ENCODE results near the gene STX4. TPM values are rescaled to one million over a fixed set of nuclear protein-coding genes. Genes with fewer than 3 reads are reported as not detected.

Gene STX4
- total RNA-seq, 4 donors from 2014 or later, result 36.8 to 54.0 (median 41.0) TPM

- peaks cover 14 to 100% (median 100%) of the 10 kb centered on the region in 4 donors for H3K36me3 ChIP-seq
- WGBS, result 76% methylated on average over 4 of the region's 5 CpGs
- intact Hi-C loops (cut with DNase I), result no loop called here
Measured at GRCh38 chr16:31083556-31083955, 50.2 kb downstream of the STX4 start.

GRCh38 chr16:31083981-31084380, 50.6 kb downstream of the STX4 start:
- 100% methylated on average over 2 of the region's 13 CpGs for whole genome bisulfite sequencing
- no peak overlapping the region for H3K4me3 ChIP-seq
- H3K27ac ChIP-seq (replicated peaks in 1 of 4), result no peak overlapping the region
- peaks cover 3 to 24% (median 12%) of the 10 kb centered on the region in 4 donors for H3K4me1 ChIP-seq
- no peak for TF ChIP-seq POLR2A (IDR thresholded peaks at IDR 0.05; ENCODE audit: low read depth)
- TF ChIP-seq CTCF (IDR thresholded peaks at IDR 0.05), result no peak
- no peak for TF ChIP-seq POLR2AphosphoS5 (IDR thresholded peaks at IDR 0.05)
- TF ChIP-seq EP300 (IDR thresholded peaks at IDR 0.05), result no peak
- intact Hi-C loops (cut with DNase I), result no loop called here
- peaks cover 10 to 100% (median 98%) of the 10 kb centered on the region in 4 donors for H3K36me3 ChIP-seq
- H3K9me3 ChIP-seq, result no peaks in the 10 kb centered on the region
- no peaks in the 10 kb centered on the region for H3K27me3 ChIP-seq
- DNase-seq (ENCODE audit: extremely low spot score), result no peak

More at GRCh38 chr16:31083556-31083955, 50.2 kb downstream of the STX4 start:
- H3K27me3 ChIP-seq, result no peaks in the 10 kb centered on the region
- H3K9me3 ChIP-seq, result no peaks in the 10 kb centered on the region
- TF ChIP-seq CTCF (IDR thresholded peaks at IDR 0.05) (no peak), EP300 (IDR thresholded peaks at IDR 0.05) (no peak), POLR2A (IDR thresholded peaks at IDR 0.05; ENCODE audit: low read depth) (no peak), POLR2AphosphoS5 (IDR thresholded peaks at IDR 0.05) (no peak)
- DNase-seq (ENCODE audit: extremely low spot score), result no peak
- H3K4me1 ChIP-seq, result peaks cover 3 to 24% (median 12%) of the 10 kb centered on the region in 4 donors
- H3K4me3 ChIP-seq, result no peak overlapping the region
- no peak overlapping the region for H3K27ac ChIP-seq (replicated peaks in 1 of 4)

- H3K27ac ChIP-seq (replicated peaks in 1 of 4), result no peak overlapping the region
- 91% methylated on average over 4 of the region's 16 CpGs for WGBS
Measured at GRCh38 chr16:31084584-31085302, 51.4 kb downstream of the STX4 start.

GRCh38 chr16:31085411-31085810, 52.1 kb downstream of the STX4 start:
- Histone ChIP-seq H3K9me3 (no peaks in the 10 kb centered on the region), H3K27me3 (no peaks in the 10 kb centered on the region), H3K4me3 (no peak overlapping the region), H3K4me1 (peaks cover 3 to 24% (median 12%) of the 10 kb centered on the region in 4 donors), H3K36me3 (peaks cover 2 to 100% (median 96%) of the 10 kb centered on the region in 4 donors), H3K27ac (replicated peaks in 1 of 4) (no peak overlapping the region)
- no peak for DNase-seq (ENCODE audit: extremely low spot score)
- intact Hi-C loops (cut with DNase I), result no loop called here
- no peak for TF ChIP-seq POLR2AphosphoS5 (IDR thresholded peaks at IDR 0.05)
- TF ChIP-seq EP300 (IDR thresholded peaks at IDR 0.05), result no peak
- TF ChIP-seq POLR2A (IDR thresholded peaks at IDR 0.05; ENCODE audit: low read depth), result no peak
- TF ChIP-seq CTCF (IDR thresholded peaks at IDR 0.05), result no peak
- 87% methylated on average over 8 of the region's 8 CpGs for WGBS

More at GRCh38 chr16:31084584-31085302, 51.4 kb downstream of the STX4 start:
- H3K36me3 ChIP-seq, result peaks cover 3 to 100% (median 98%) of the 10 kb centered on the region in 4 donors
- H3K27me3 ChIP-seq, result no peaks in the 10 kb centered on the region
- TF ChIP-seq EP300 (IDR thresholded peaks at IDR 0.05) (no peak), CTCF (IDR thresholded peaks at IDR 0.05) (no peak), POLR2AphosphoS5 (IDR thresholded peaks at IDR 0.05) (no peak), POLR2A (IDR thresholded peaks at IDR 0.05; ENCODE audit: low read depth) (no peak)
- intact Hi-C loops (cut with DNase I), result no loop called here
- peaks cover 3 to 24% (median 12%) of the 10 kb centered on the region in 4 donors for H3K4me1 ChIP-seq
- H3K4me3 ChIP-seq, result no peak overlapping the region
- H3K9me3 ChIP-seq, result no peaks in the 10 kb centered on the region
- DNase-seq (ENCODE audit: extremely low spot score), result no peak

Data from esophagus muscularis mucosa (tissue), 4 donors.